K562 (cell line): ENCODE measurements around the gene ECI2. TPM values are rescaled to one million over a fixed set of nuclear protein-coding genes. Genes with fewer than 3 reads are reported as not detected.

Source experiments
- CREBBP ChIP-seq: IDR thresholded peaks from one replicate; pipeline ENCODE4 v1.6.1; 2012; ENCODE audit warnings: low read depth, mild to moderate bottlenecking, control low read depth, inconsistent platforms, low read length
- FOXJ3 ChIP-seq: sonication (generic); formaldehyde crosslinking; IDR thresholded peaks from 2 replicates; pipeline ENCODE4 v1.4.0; 2020; ENCODE audit warnings: mild to moderate bottlenecking, missing genetic modification reagents
- HDAC1 ChIP-seq, 2 experiments: fragments of 450-650 bp; IDR thresholded peaks; 2 replicates each; pipeline ENCODE4 v1.6.1; 2016 to 2017; ENCODE audit warnings: inconsistent platforms in 1 of 2, mild to moderate bottlenecking in 1 of 2, moderate library complexity in 1 of 2
- MAFG ChIP-seq: fragments of 450-650 bp; conservative IDR thresholded peaks from 2 replicates; pipeline ENCODE4 v1.6.1; 2016; ENCODE audit warnings: missing genetic modification characterization, missing compliant biosample characterization
- MEIS2 ChIP-seq: fragments of 450-650 bp; IDR thresholded peaks from 2 replicates; pipeline ENCODE4 v1.6.1; 2014; ENCODE audit warnings: mild to moderate bottlenecking; ENCODE audit not compliant: partially characterized antibody
- RAD21 ChIP-seq, 2 experiments: fragments of 250-450 bp in 1 of 2; fragments of 450-650 bp in 1 of 2; sonication (Bioruptor Pico) in 1 of 2; formaldehyde crosslinking in 1 of 2; IDR thresholded peaks in 1 of 2; conservative IDR thresholded peaks in 1 of 2; 2 replicates each; pipeline versions ENCODE4 v1.4.0 to v1.8.0; 2020 to 2022; ENCODE audit warnings: mild to moderate bottlenecking in 2 of 2, moderate library complexity in 1 of 2
- SMARCE1 ChIP-seq: fragments of 450-650 bp; IDR thresholded peaks from 2 replicates; pipeline ENCODE4 v1.7.1; 2016; ENCODE audit warnings: mild to moderate bottlenecking
- SMC3 ChIP-seq: conservative IDR thresholded peaks from 2 replicates; pipeline ENCODE4 v1.6.1; 2011; ENCODE audit warnings: low read depth, low read length, improper control_type of control experiment; ENCODE audit not compliant: insufficient read depth
- SP2 ChIP-seq: IDR thresholded peaks from 2 replicates; pipeline ENCODE4 v1.6.1; 2011; ENCODE audit warnings: mild to moderate bottlenecking, low read depth, low read length, moderate library complexity; ENCODE audit not compliant: poor library complexity, severe bottlenecking; ENCODE audit errors: extremely low read depth
- TEAD4 ChIP-seq, 2 experiments: sonication (generic) in 1 of 2; formaldehyde crosslinking in 1 of 2; IDR thresholded peaks; 2 replicates each; pipeline versions ENCODE4 v1.6.1 to v1.8.0; 2012 to 2022; ENCODE audit warnings: borderline replicate concordance in 1 of 2, inconsistent platforms in 1 of 2, low read length in 1 of 2, mild to moderate bottlenecking in 1 of 2, missing genetic modification reagents in 1 of 2
- ZC3H4 ChIP-seq: sonication (generic); formaldehyde crosslinking; IDR thresholded peaks from 2 replicates; pipeline ENCODE4 v1.9.0; 2021; ENCODE audit warnings: missing genetic modification reagents, borderline replicate concordance
- ZKSCAN8 ChIP-seq: fragments of 200-800 bp; sonication (Bioruptor generic); IDR thresholded peaks from 2 replicates; pipeline ENCODE4 v1.6.1; 2016; ENCODE audit warnings: missing genetic modification characterization, missing compliant biosample characterization
- ZNF232 ChIP-seq: sonication (generic); formaldehyde crosslinking; IDR thresholded peaks from 2 replicates; pipeline ENCODE4 v1.8.0; 2022; ENCODE audit warnings: mild to moderate bottlenecking, missing genetic modification reagents
- ZNF24 ChIP-seq: fragments of 450-650 bp; IDR thresholded peaks from 2 replicates; pipeline ENCODE4 v1.6.1; 2016
- ZNF311 ChIP-seq: fragments of 250-450 bp; sonication (Bioruptor Pico); IDR thresholded peaks from 2 replicates; pipeline ENCODE4 v1.4.0; 2020; ENCODE audit warnings: mild to moderate bottlenecking, moderate library complexity
- ZNF354B ChIP-seq: fragments of 250-450 bp; sonication (Bioruptor Pico); IDR thresholded peaks from 2 replicates; pipeline ENCODE4 v1.4.0; 2020
- ZNF717 ChIP-seq: fragments of 250-450 bp; sonication (Bioruptor Pico); IDR thresholded peaks from 2 replicates; pipeline ENCODE4 v1.5.0; 2021
- polyA plus RNA-seq, 8 experiments: library from polyadenylated mRNA; depleted of rRNA in 4 of 8; stranded (reverse) in 5 of 8; unstranded in 3 of 8; fragments of >200 nt; fragmentation: Nextera tagmentation in 2 of 8; fragmentation: Illumina TruSeq in 1 of 8; extraction: Ambion mirVana in 2 of 8; extraction: Trizol in 1 of 8; gene quantifications; 2 replicates each; pipeline versions ENCODE4 v1.2.1 to v1.2.3, GENCODE V29; 2011 to 2014; ENCODE audit warnings: inconsistent platforms in 1 of 8, missing spikeins in 1 of 8
- total RNA-seq, 7 experiments: library from RNA; depleted of rRNA in 6 of 7; stranded (reverse); fragments of >200 nt in 6 of 7; fragmentation: Illumina TruSeq in 2 of 7; extraction: Trizol in 2 of 7; gene quantifications; 2 replicates each; pipeline versions ENCODE4 v1.2.1 to v1.2.3, GENCODE V29; 2011 to 2021; ENCODE audit warnings: low replicate concordance in 1 of 7
- TF ChIP-seq, protein P1 (sequence below): fragments of 200-600 bp; sonication (generic); IDR thresholded peaks from one replicate; pipeline ENCODE4 v1.6.1; 2012; ENCODE audit warnings: mild to moderate bottlenecking, low read depth, low read length, inconsistent platforms

The ECI2 gene
- total and polyA plus RNA-seq, 9 of the 15 experiments (the other 6 are each of a cell fraction or from before 2014, with no cell fraction given), result 80.7 to 377 (median 142) TPM

DNA sequence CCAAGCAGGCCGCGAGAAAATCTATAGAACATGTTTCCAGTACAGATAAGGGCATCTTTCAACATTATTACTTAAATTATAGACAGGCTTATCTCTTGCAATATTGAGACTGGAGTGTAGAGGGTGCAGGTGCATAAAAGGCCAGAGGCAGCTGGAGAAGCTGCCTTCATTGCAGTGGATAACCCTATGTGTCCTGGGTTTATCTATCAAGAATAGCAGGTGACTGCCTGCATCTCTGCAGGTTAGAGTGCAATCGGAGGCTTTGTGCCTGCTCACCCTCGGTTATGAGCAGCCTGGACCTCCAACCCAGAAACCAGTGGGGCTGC is 28.7 kb upstream of the ECI2 start (continued):
- TF ChIP-seq, protein P1, sequence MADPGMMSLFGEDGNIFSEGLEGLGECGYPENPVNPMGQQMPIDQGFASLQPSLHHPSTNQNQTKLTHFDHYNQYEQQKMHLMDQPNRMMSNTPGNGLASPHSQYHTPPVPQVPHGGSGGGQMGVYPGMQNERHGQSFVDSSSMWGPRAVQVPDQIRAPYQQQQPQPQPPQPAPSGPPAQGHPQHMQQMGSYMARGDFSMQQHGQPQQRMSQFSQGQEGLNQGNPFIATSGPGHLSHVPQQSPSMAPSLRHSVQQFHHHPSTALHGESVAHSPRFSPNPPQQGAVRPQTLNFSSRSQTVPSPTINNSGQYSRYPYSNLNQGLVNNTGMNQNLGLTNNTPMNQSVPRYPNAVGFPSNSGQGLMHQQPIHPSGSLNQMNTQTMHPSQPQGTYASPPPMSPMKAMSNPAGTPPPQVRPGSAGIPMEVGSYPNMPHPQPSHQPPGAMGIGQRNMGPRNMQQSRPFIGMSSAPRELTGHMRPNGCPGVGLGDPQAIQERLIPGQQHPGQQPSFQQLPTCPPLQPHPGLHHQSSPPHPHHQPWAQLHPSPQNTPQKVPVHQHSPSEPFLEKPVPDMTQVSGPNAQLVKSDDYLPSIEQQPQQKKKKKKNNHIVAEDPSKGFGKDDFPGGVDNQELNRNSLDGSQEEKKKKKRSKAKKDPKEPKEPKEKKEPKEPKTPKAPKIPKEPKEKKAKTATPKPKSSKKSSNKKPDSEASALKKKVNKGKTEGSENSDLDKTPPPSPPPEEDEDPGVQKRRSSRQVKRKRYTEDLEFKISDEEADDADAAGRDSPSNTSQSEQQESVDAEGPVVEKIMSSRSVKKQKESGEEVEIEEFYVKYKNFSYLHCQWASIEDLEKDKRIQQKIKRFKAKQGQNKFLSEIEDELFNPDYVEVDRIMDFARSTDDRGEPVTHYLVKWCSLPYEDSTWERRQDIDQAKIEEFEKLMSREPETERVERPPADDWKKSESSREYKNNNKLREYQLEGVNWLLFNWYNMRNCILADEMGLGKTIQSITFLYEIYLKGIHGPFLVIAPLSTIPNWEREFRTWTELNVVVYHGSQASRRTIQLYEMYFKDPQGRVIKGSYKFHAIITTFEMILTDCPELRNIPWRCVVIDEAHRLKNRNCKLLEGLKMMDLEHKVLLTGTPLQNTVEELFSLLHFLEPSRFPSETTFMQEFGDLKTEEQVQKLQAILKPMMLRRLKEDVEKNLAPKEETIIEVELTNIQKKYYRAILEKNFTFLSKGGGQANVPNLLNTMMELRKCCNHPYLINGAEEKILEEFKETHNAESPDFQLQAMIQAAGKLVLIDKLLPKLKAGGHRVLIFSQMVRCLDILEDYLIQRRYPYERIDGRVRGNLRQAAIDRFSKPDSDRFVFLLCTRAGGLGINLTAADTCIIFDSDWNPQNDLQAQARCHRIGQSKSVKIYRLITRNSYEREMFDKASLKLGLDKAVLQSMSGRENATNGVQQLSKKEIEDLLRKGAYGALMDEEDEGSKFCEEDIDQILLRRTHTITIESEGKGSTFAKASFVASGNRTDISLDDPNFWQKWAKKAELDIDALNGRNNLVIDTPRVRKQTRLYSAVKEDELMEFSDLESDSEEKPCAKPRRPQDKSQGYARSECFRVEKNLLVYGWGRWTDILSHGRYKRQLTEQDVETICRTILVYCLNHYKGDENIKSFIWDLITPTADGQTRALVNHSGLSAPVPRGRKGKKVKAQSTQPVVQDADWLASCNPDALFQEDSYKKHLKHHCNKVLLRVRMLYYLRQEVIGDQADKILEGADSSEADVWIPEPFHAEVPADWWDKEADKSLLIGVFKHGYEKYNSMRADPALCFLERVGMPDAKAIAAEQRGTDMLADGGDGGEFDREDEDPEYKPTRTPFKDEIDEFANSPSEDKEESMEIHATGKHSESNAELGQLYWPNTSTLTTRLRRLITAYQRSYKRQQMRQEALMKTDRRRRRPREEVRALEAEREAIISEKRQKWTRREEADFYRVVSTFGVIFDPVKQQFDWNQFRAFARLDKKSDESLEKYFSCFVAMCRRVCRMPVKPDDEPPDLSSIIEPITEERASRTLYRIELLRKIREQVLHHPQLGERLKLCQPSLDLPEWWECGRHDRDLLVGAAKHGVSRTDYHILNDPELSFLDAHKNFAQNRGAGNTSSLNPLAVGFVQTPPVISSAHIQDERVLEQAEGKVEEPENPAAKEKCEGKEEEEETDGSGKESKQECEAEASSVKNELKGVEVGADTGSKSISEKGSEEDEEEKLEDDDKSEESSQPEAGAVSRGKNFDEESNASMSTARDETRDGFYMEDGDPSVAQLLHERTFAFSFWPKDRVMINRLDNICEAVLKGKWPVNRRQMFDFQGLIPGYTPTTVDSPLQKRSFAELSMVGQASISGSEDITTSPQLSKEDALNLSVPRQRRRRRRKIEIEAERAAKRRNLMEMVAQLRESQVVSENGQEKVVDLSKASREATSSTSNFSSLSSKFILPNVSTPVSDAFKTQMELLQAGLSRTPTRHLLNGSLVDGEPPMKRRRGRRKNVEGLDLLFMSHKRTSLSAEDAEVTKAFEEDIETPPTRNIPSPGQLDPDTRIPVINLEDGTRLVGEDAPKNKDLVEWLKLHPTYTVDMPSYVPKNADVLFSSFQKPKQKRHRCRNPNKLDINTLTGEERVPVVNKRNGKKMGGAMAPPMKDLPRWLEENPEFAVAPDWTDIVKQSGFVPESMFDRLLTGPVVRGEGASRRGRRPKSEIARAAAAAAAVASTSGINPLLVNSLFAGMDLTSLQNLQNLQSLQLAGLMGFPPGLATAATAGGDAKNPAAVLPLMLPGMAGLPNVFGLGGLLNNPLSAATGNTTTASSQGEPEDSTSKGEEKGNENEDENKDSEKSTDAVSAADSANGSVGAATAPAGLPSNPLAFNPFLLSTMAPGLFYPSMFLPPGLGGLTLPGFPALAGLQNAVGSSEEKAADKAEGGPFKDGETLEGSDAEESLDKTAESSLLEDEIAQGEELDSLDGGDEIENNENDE, result no peak
- TF ChIP-seq ZNF232 (no peak), RAD21 (CRISPR knock-in tag; conservative IDR thresholded peaks at IDR 0.05 in 1 of 2, IDR thresholded peaks at IDR 0.05 in 1 of 2) (peak; percentile 38 to 62), ZNF24 (no peak), HDAC1 (IDR thresholded peaks at IDR 0.05) (no peak), ZKSCAN8 (CRISPR knock-in tag) (no peak), TEAD4 (IDR thresholded peaks at IDR 0.05; ENCODE audit: low read length) (peak; percentile 77), TEAD4 (CRISPR knock-in tag; IDR thresholded peaks at IDR 0.05; ENCODE audit: borderline replicate concordance) (no peak), CREBBP (no peak), FOXJ3 (CRISPR knock-in tag) (no peak), MEIS2 (peak; percentile 59), ZNF311 (CRISPR knock-in tag) (no peak), ZNF354B (CRISPR knock-in tag) (no peak), SMARCE1 (no peak), ZNF717 (CRISPR knock-in tag) (no peak), SMC3 (no peak), SP2 (no peak), MAFG (tag) (no peak), ZC3H4 (CRISPR knock-in tag) (no peak)
